ENCODE measurements around the gene COL4A2.

The COL4A2 gene

DNA sequence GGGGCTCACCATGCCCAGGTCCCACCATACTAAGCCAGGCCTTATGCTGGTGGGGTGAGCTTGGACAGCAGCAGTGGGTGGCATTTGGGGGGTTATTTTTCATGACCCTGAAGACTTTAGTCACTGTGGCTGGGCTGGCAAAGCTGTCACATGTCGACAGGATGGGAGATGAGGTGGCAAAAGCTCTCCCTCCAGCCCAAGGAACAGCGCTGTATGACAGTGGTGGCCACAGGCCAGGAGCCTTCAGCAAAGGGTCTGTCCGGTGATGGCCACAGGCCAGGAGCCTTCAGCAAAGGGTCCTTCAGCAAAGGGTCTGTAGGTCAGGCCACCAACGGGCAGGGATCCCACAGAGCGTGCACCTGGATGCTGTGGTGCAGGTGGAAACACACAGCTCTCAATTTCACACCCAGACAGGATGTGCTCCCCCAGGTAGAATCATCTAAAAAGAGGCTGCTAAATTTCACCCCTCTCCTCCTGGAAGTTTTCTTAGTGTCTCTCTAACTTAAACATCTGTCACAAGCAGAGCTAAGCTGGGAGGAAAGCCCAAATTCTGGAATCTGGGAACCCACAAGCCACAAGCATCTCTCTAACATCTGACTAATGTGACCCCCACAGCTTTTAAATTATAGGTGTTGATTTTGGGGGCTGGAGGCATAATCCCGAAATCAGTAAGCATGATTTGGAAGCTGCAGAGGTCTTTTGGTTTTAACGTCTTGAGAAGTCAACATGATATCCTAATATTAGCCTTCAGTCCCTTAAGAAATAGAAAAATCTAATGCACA is 23.2 kb upstream of the COL4A2 start:
- no peaks in the 10 kb centered on the region for H3K27me3 ChIP-seq (ENCODE audit: insufficient read depth, low read length)
- H3K4me3 ChIP-seq (ENCODE audit: low read length): no peak overlapping the region
- no peaks in the 10 kb centered on the region for H3K9me3 ChIP-seq (ENCODE audit: insufficient read depth, low read depth, low read length)
- no peaks in the 10 kb centered on the region for H3K36me3 ChIP-seq (ENCODE audit: insufficient read depth, low read depth, low read length)
- no peak overlapping the region for H3K27ac ChIP-seq (ENCODE audit: low read length)
- no peak overlapping the region for H3K9ac ChIP-seq (ENCODE audit: low read depth, low read length)
- no peaks in the 10 kb centered on the region for H3K4me1 ChIP-seq (ENCODE audit: insufficient read depth, low read length)

- H3K36me3 ChIP-seq (ENCODE audit: insufficient read depth, low read depth, low read length): no peaks in the 10 kb centered on the region
- H3K27ac ChIP-seq (ENCODE audit: low read length): no peak overlapping the region
- H3K4me1 ChIP-seq (ENCODE audit: insufficient read depth, low read length): no peaks in the 10 kb centered on the region
- H3K4me3 ChIP-seq (ENCODE audit: low read length): no peak overlapping the region
- no peak overlapping the region for H3K9ac ChIP-seq (ENCODE audit: low read depth, low read length)
- H3K9me3 ChIP-seq (ENCODE audit: insufficient read depth, low read depth, low read length): no peaks in the 10 kb centered on the region
- H3K27me3 ChIP-seq (ENCODE audit: insufficient read depth, low read length): no peaks in the 10 kb centered on the region
Measured at GRCh38 chr13:110284779-110285484, 22.2 kb upstream of the COL4A2 start.

GRCh38 chr13:110285991-110286832 is 20.9 kb upstream of the COL4A2 start:
- Histone ChIP-seq H3K36me3 (ENCODE audit: insufficient read depth, low read depth, low read length) (no peaks in the 10 kb centered on the region), H3K9ac (ENCODE audit: low read depth, low read length) (no peak overlapping the region), H3K9me3 (ENCODE audit: insufficient read depth, low read depth, low read length) (no peaks in the 10 kb centered on the region), H3K27me3 (ENCODE audit: insufficient read depth, low read length) (no peaks in the 10 kb centered on the region), H3K4me1 (ENCODE audit: insufficient read depth, low read length) (no peaks in the 10 kb centered on the region), H3K4me3 (ENCODE audit: low read length) (no peak overlapping the region), H3K27ac (ENCODE audit: low read length) (no peak overlapping the region)

DNA sequence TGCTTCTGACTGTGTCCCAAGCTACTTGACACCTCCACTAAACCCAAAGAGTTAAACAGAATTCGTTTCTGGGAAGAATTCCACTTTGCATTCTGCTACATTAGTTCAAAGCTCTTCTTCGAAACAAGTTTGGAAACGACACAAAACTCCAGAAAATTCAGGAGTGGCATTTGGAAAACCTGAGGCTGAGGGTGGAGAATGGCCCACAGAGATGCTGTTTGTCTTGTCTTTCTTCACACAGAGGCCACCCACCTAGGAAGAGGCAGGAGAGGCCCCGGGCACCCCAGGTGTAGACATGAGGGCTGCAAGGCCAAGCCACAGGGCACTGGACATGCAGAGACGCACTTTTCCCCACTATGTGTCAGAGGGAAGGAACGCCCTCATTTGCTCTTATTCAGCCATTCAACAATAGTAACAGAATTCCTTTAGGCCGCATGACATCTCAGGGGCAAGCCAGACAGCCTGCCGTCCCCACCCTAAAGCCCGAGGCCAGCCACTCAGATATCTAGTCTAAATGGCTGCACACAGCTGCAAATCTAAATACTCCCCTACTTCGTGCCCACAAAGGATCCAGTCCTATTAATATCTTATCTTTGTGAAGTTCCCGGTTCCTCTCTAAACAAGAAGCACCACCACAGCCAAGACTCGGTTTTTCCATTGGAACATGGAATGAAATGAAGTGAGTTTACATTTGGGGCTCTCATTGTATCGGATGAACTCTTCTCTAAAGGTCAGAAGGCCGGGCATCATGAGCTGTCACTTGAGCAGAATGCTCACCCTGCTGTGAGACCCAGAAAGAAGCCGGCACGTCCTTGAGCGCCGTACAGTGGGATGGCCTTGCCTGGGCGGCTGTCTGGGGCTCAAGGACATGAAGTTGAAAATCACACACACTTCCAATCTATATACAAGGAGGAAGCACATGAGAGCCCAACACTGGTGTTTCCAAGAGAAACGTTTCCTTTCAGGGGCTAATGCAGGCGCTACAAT is 20.0 kb upstream of the COL4A2 start:
- no peak overlapping the region for H3K9ac ChIP-seq (ENCODE audit: low read depth, low read length)
- no peaks in the 10 kb centered on the region for H3K4me1 ChIP-seq (ENCODE audit: insufficient read depth, low read length)
- no peaks in the 10 kb centered on the region for H3K9me3 ChIP-seq (ENCODE audit: insufficient read depth, low read depth, low read length)
- no peaks in the 10 kb centered on the region for H3K27me3 ChIP-seq (ENCODE audit: insufficient read depth, low read length)
- H3K36me3 ChIP-seq (ENCODE audit: insufficient read depth, low read depth, low read length): no peaks in the 10 kb centered on the region
- no peak overlapping the region for H3K27ac ChIP-seq (ENCODE audit: low read length)
- no peak overlapping the region for H3K4me3 ChIP-seq (ENCODE audit: low read length)

DNA sequence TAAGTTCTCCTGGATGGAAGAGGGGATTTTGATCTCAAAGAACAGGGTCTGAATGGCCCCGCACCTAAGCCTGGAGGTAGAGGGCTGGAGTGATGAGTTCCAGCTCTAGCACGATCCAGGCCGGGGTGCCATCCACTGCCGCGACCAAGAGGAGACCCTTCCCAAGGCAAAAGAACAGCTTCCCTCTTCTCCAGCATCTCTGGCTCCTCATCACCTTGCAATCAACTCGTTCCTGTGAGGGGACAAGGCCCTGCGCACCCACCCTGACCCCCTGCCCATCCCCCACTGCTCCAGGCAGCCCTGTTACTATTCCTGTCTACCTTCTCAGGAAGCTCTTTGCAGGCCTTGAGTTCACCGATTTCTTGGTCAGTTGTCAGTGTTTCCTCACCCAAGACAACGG is 17.9 kb upstream of the COL4A2 start:
- H3K27me3 ChIP-seq (ENCODE audit: insufficient read depth, low read length): no peaks in the 10 kb centered on the region
- H3K4me3 ChIP-seq (ENCODE audit: low read length): no peak overlapping the region
- H3K36me3 ChIP-seq (ENCODE audit: insufficient read depth, low read depth, low read length): no peaks in the 10 kb centered on the region
- no peaks in the 10 kb centered on the region for H3K9me3 ChIP-seq (ENCODE audit: insufficient read depth, low read depth, low read length)
- no peaks in the 10 kb centered on the region for H3K4me1 ChIP-seq (ENCODE audit: insufficient read depth, low read length)
- no peak overlapping the region for H3K9ac ChIP-seq (ENCODE audit: low read depth, low read length)
- no peak overlapping the region for H3K27ac ChIP-seq (ENCODE audit: low read length)

DNA sequence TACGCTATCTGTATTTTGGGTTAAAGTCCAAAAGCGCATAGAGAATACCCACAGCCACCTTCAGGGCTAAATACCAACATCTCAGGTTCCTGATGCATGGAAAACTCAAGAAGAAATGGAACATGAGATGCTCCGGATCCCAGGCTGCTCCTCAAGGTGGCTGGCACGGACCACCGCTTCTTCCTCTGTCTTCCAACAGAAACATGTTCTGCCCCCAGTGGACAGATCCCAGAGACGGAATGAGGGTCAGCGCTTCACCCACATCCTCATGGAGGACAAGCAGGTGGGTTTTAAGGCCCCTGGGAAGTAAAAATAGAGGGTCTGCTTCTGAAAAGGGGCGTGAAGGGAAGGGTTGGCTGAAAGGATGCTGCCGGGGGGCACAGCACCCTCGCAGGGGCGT is 17.4 kb upstream of the COL4A2 start:
- Histone ChIP-seq H3K4me1 (ENCODE audit: insufficient read depth, low read length) (no peaks in the 10 kb centered on the region), H3K36me3 (ENCODE audit: insufficient read depth, low read depth, low read length) (no peaks in the 10 kb centered on the region), H3K4me3 (ENCODE audit: low read length) (no peak overlapping the region), H3K9me3 (ENCODE audit: insufficient read depth, low read depth, low read length) (no peaks in the 10 kb centered on the region), H3K27ac (ENCODE audit: low read length) (no peak overlapping the region), H3K9ac (ENCODE audit: low read depth, low read length) (no peak overlapping the region), H3K27me3 (ENCODE audit: insufficient read depth, low read length) (no peaks in the 10 kb centered on the region)

DNA sequence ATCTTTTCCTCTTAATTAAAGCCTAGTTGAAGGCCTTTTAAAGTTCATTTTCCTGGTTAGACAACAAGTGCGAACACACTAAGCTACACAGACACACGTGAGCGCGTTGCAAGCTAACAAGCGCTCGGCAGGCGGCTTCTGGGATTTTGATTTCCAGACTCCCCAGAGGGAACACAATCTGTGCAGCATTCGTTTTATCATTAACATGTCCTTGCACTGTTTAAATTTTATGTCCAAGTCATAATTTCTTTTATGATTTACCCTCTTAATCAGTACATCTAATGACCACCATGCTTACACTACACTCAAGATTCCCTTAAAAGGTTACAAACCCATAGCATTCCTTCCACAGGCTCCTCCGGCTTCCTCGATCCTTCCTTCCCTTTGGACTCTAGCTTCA is 16.9 kb upstream of the COL4A2 start:
- Histone ChIP-seq H3K4me1 (ENCODE audit: insufficient read depth, low read length) (no peaks in the 10 kb centered on the region), H3K27me3 (ENCODE audit: insufficient read depth, low read length) (no peaks in the 10 kb centered on the region), H3K27ac (ENCODE audit: low read length) (no peak overlapping the region), H3K4me3 (ENCODE audit: low read length) (no peak overlapping the region), H3K36me3 (ENCODE audit: insufficient read depth, low read depth, low read length) (no peaks in the 10 kb centered on the region), H3K9me3 (ENCODE audit: insufficient read depth, low read depth, low read length) (no peaks in the 10 kb centered on the region), H3K9ac (ENCODE audit: low read depth, low read length) (no peak overlapping the region)

DNA sequence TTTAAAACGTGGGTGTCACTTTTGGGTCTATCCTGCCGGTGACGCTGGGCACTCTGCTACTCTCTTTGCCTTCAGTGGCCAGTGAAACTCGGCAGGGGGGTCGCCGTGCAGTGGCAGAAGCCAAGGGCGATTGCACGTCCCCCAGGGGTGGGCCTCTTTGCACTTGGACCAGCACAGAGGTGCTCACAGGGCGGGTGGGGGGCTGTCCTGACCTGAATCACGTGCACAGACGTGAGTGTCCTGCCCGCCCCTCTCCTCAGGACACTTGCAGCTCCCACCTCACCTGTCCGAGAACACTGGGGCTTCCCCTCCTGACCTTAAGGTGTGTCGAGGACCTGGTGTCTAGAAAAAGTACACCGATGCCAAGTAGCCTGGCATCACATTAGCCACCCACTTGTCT is 16.3 kb upstream of the COL4A2 start:
- Histone ChIP-seq H3K9ac (ENCODE audit: low read depth, low read length) (no peak overlapping the region), H3K27ac (ENCODE audit: low read length) (no peak overlapping the region), H3K4me3 (ENCODE audit: low read length) (no peak overlapping the region), H3K36me3 (ENCODE audit: insufficient read depth, low read depth, low read length) (no peaks in the 10 kb centered on the region), H3K4me1 (ENCODE audit: insufficient read depth, low read length) (no peaks in the 10 kb centered on the region), H3K9me3 (ENCODE audit: insufficient read depth, low read depth, low read length) (no peaks in the 10 kb centered on the region), H3K27me3 (ENCODE audit: insufficient read depth, low read length) (no peaks in the 10 kb centered on the region)

GRCh38 chr13:110291286-110291685 is 15.8 kb upstream of the COL4A2 start:
- no peaks in the 10 kb centered on the region for H3K36me3 ChIP-seq (ENCODE audit: insufficient read depth, low read depth, low read length)
- no peaks in the 10 kb centered on the region for H3K9me3 ChIP-seq (ENCODE audit: insufficient read depth, low read depth, low read length)
- no peaks in the 10 kb centered on the region for H3K27me3 ChIP-seq (ENCODE audit: insufficient read depth, low read length)
- H3K9ac ChIP-seq (ENCODE audit: low read depth, low read length): no peak overlapping the region
- no peaks in the 10 kb centered on the region for H3K4me1 ChIP-seq (ENCODE audit: insufficient read depth, low read length)
- H3K4me3 ChIP-seq (ENCODE audit: low read length): no peak overlapping the region
- H3K27ac ChIP-seq (ENCODE audit: low read length): no peak overlapping the region

DNA sequence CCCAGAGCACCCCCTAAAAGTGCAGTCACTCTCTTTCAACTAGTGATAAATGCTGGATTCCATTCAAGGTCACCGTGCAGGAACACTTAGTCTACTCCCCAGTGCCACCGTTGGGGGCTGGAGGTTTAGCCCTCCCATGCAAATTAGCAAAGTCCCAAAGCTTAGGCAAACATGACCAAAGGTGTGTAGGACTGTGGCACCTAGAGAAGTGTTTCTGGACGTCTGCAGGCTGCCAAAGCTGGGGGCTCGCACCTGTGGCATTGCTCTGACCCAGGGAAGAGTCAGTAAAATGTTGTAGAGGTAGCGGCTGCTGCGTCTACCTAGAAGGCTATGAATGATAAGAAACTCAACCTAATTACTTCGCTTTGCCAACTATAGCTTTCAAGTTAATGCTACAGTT is 14.0 kb upstream of the COL4A2 start:
- H3K4me1 ChIP-seq (ENCODE audit: insufficient read depth, low read length): no peaks in the 10 kb centered on the region
- no peaks in the 10 kb centered on the region for H3K36me3 ChIP-seq (ENCODE audit: insufficient read depth, low read depth, low read length)
- H3K9me3 ChIP-seq (ENCODE audit: insufficient read depth, low read depth, low read length): no peaks in the 10 kb centered on the region
- no peak overlapping the region for H3K9ac ChIP-seq (ENCODE audit: low read depth, low read length)
- no peak overlapping the region for H3K4me3 ChIP-seq (ENCODE audit: low read length)
- no peak overlapping the region for H3K27ac ChIP-seq (ENCODE audit: low read length)
- H3K27me3 ChIP-seq (ENCODE audit: insufficient read depth, low read length): no peaks in the 10 kb centered on the region

DNA sequence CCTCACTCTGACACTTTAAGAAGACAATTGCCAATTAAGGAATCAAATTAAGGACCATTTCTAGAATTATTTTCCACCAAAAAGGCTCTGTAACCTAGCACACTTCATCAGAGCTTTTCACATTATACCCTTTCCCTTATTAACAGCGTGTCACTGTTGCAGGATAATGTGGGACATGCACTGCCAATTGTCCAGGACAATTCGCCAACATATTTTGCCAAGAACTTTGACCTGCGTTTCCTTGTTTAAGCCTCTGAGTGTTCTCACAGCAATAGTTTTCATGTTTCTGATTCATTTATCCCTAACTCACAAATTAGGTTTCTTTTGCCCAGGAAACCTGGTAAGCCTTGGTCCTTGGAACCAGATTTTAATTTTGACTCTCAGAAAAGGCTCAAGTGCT is 13.4 kb upstream of the COL4A2 start:
- Histone ChIP-seq H3K4me1 (ENCODE audit: insufficient read depth, low read length) (peaks cover 3% of the 10 kb centered on the region; the same call in 1 of the 2 replicates), H3K4me3 (ENCODE audit: low read length) (no peak overlapping the region), H3K27ac (ENCODE audit: low read length) (no peak overlapping the region), H3K9me3 (ENCODE audit: insufficient read depth, low read depth, low read length) (no peaks in the 10 kb centered on the region), H3K36me3 (ENCODE audit: insufficient read depth, low read depth, low read length) (no peaks in the 10 kb centered on the region), H3K9ac (ENCODE audit: low read depth, low read length) (no peak overlapping the region), H3K27me3 (ENCODE audit: insufficient read depth, low read length) (no peaks in the 10 kb centered on the region)

Data from iPS-20b (cell line).